Neural progenitor cell (in vitro differentiated cells): ENCODE measurements around the gene RAB11FIP3. TPM values are rescaled to one million over a fixed set of nuclear protein-coding genes. Genes with fewer than 3 reads are reported as not detected.
"Not testable (repeated sequence)": the region's sequence is repeated elsewhere in the genome, so short reads cannot be mapped to it uniquely, and the experiment has no call there.

Source experiments
- DNase-seq: peaks from one replicate; pipeline ENCODE4 v3.0.0-alpha.2; 2016; ENCODE audit warnings: low spot score
- H2AFZ ChIP-seq: fragments of 200-600 bp; sonication (generic); replicated peaks from 2 replicates; pipeline ENCODE4 v1.6.1; 2016; ENCODE audit warnings: antibody characterized with exemption
- H3F3A ChIP-seq: fragments of 200-600 bp; sonication (generic); 2 replicates; pipeline ENCODE4 v1.6.1; 2016; ENCODE audit warnings: antibody characterized with exemption, low read depth
- H3K27ac ChIP-seq: fragments of 200-600 bp; sonication (generic); 2 replicates; pipeline ENCODE4 v1.5.1; 2016; ENCODE audit warnings: mild to moderate bottlenecking
- H3K27me3 ChIP-seq: fragments of 200-600 bp; sonication (generic); 2 replicates; pipeline ENCODE4 v1.6.1; 2016; ENCODE audit warnings: mild to moderate bottlenecking, moderate library complexity
- H3K36me3 ChIP-seq: fragments of 200-600 bp; sonication (generic); 2 replicates; pipeline ENCODE4 v1.5.1; 2016
- H3K4me1 ChIP-seq: fragments of 200-600 bp; sonication (generic); 2 replicates; pipeline ENCODE4 v1.6.1; 2016; ENCODE audit warnings: mixed run types
- H3K4me2 ChIP-seq: fragments of 200-600 bp; sonication (generic); 2 replicates; pipeline ENCODE4 v1.6.1; 2016
- H3K4me3 ChIP-seq: fragments of 200-600 bp; sonication (generic); 2 replicates; pipeline ENCODE4 v1.5.1; 2016
- H3K79me2 ChIP-seq: fragments of 200-600 bp; sonication (generic); 2 replicates; pipeline ENCODE4 v1.6.1; 2016; ENCODE audit warnings: low read depth
- H3K9ac ChIP-seq: fragments of 200-600 bp; sonication (generic); 2 replicates; pipeline ENCODE4 v1.6.1; 2016
- H3K9me3 ChIP-seq: fragments of 200-600 bp; sonication (generic); 2 replicates; pipeline ENCODE4 v1.5.1; 2016; ENCODE audit warnings: low read depth
- H4K20me1 ChIP-seq: fragments of 200-600 bp; sonication (generic); 2 replicates; pipeline ENCODE4 v1.6.1; 2016; ENCODE audit warnings: low read depth
- H3K27ac Mint-ChIP-seq: 3 replicates; pipeline ENCODE4 v1.8.0; 2021; ENCODE audit warnings: mixed read lengths
- H3K27me3 Mint-ChIP-seq: 2 replicates; pipeline ENCODE4 v1.8.0; 2022; ENCODE audit warnings: low read depth, mild to moderate bottlenecking, inconsistent platforms, moderate library complexity, mixed read lengths; ENCODE audit not compliant: insufficient read depth
- H3K36me3 Mint-ChIP-seq: 3 replicates; pipeline ENCODE4 v1.8.0; 2021; ENCODE audit warnings: mixed read lengths
- H3K4me1 Mint-ChIP-seq: 3 replicates; pipeline ENCODE4 v1.8.0; 2021; ENCODE audit warnings: mixed read lengths
- H3K4me3 Mint-ChIP-seq: 3 replicates; pipeline ENCODE4 v1.8.0; 2021; ENCODE audit warnings: mild to moderate bottlenecking, moderate library complexity, mixed read lengths
- H3K9me3 Mint-ChIP-seq: 3 replicates; pipeline ENCODE4 v1.8.0; 2020; ENCODE audit warnings: mixed read lengths
- CTCF ChIP-seq: fragments of 200-600 bp; sonication (generic); IDR thresholded peaks from 2 replicates; pipeline ENCODE4 v1.5.1; 2017; ENCODE audit warnings: antibody characterized with exemption, mild to moderate bottlenecking
- EZH2 ChIP-seq: fragments of 200-600 bp; sonication (generic); IDR thresholded peaks from 2 replicates; pipeline ENCODE4 v1.6.1; 2017; ENCODE audit warnings: antibody characterized with exemption, mild to moderate bottlenecking, moderate library complexity
- EZH2phosphoT487 ChIP-seq: fragments of 200-600 bp; sonication (generic); IDR thresholded peaks from 2 replicates; pipeline ENCODE4 v1.6.1; 2017; ENCODE audit warnings: antibody characterized with exemption
- total RNA-seq: library from RNA; depleted of rRNA; stranded (reverse); fragments of >200 nt; gene quantifications from 2 replicates; pipeline ENCODE4 v1.2.3, GENCODE V29; 2015; ENCODE audit warnings: low replicate concordance

RAB11FIP3 gene
- total RNA-seq, 1 donor from 2014 or later = 15.5 TPM

- H3K9ac ChIP-seq = no peak overlapping the region
- no peaks in the 10 kb centered on the region for H3F3A ChIP-seq
- H3K27me3 ChIP-seq = no peaks in the 10 kb centered on the region
- H3K4me1 ChIP-seq = peaks cover 12% of the 10 kb centered on the region
- Mint-ChIP-seq H3K9me3 (no peaks in the 10 kb centered on the region), H3K27ac (no peak overlapping the region), H3K4me1 (peaks cover 4% of the 10 kb centered on the region), H3K4me3 (no peak overlapping the region), H3K27me3 (peaks cover 9% of the 10 kb centered on the region), H3K36me3 (peaks cover 15% of the 10 kb centered on the region)
- no peaks in the 10 kb centered on the region for H3K36me3 ChIP-seq
- peaks cover 19% of the 10 kb centered on the region for H4K20me1 ChIP-seq
- H3K4me3 ChIP-seq = no peak overlapping the region
- TF ChIP-seq EZH2phosphoT487 = no peak
- TF ChIP-seq CTCF = no peak
- no peak for TF ChIP-seq EZH2
- H2AFZ ChIP-seq = no peak overlapping the region
- H3K9me3 ChIP-seq = no peaks in the 10 kb centered on the region
- no peak overlapping the region for H3K27ac ChIP-seq
- H3K79me2 ChIP-seq = no peaks in the 10 kb centered on the region
- H3K4me2 ChIP-seq = no peak overlapping the region
- no peak for DNase-seq
These were observed 65.3 kb downstream of the RAB11FIP3 start for GRCh38 chr16:490768-491167.

GRCh38 chr16:491220-491919 is 65.9 kb downstream of the RAB11FIP3 start:
- Mint-ChIP-seq H3K36me3 (peaks cover 15% of the 10 kb centered on the region), H3K27me3 (peaks cover 8% of the 10 kb centered on the region), H3K4me1 (peaks cover 4% of the 10 kb centered on the region), H3K9me3 (no peaks in the 10 kb centered on the region), H3K4me3 (no peak overlapping the region), H3K27ac (peak overlapping the region; percentile 30)
- Histone ChIP-seq H4K20me1 (peaks cover 16% of the 10 kb centered on the region), H3K79me2 (no peaks in the 10 kb centered on the region), H3K4me3 (no peak overlapping the region), H3K27me3 (no peaks in the 10 kb centered on the region), H3F3A (no peaks in the 10 kb centered on the region), H3K4me2 (no peak overlapping the region), H3K27ac (no peak overlapping the region), H2AFZ (no peak overlapping the region), H3K9me3 (no peaks in the 10 kb centered on the region), H3K36me3 (no peaks in the 10 kb centered on the region), H3K9ac (no peak overlapping the region), H3K4me1 (peaks cover 12% of the 10 kb centered on the region)
- DNase-seq = no peak
- no peak for TF ChIP-seq CTCF
- TF ChIP-seq EZH2phosphoT487 = no peak
- TF ChIP-seq EZH2 = no peak

- peaks cover 12% of the 10 kb centered on the region for H3K4me1 ChIP-seq
- DNase-seq = peak; percentile 36
These were observed 66.9 kb downstream of the RAB11FIP3 start for GRCh38 chr16:492211-492875.

GRCh38 chr16:494676-495075 is 69.2 kb downstream of the RAB11FIP3 start:
- H3K36me3 ChIP-seq, H3K79me2 ChIP-seq, H3F3A ChIP-seq, H3K4me2 ChIP-seq, H3K27me3 ChIP-seq, H3K4me3 Mint-ChIP-seq, H3K9me3 ChIP-seq, H3K27me3 Mint-ChIP-seq, DNase-seq, H3K9ac ChIP-seq, H2AFZ ChIP-seq, H3K27ac ChIP-seq, H3K27ac Mint-ChIP-seq, H3K9me3 Mint-ChIP-seq, H3K4me3 ChIP-seq, H3K4me1 Mint-ChIP-seq: not testable (repeated sequence)
- peaks cover 12% of the 10 kb centered on the region for H3K4me1 ChIP-seq
- H3K36me3 Mint-ChIP-seq = peaks cover 19% of the 10 kb centered on the region
- peaks cover 19% of the 10 kb centered on the region for H4K20me1 ChIP-seq

More at GRCh38 chr16:492211-492875, 66.9 kb downstream of the RAB11FIP3 start:
- H4K20me1 ChIP-seq = peaks cover 14% of the 10 kb centered on the region
- peaks cover 6% of the 10 kb centered on the region for H3K27me3 Mint-ChIP-seq
- H3K79me2 ChIP-seq = no peaks in the 10 kb centered on the region
- H3K9me3 Mint-ChIP-seq = no peaks in the 10 kb centered on the region
- H2AFZ ChIP-seq = no peak overlapping the region
- H3K27me3 ChIP-seq = no peaks in the 10 kb centered on the region
- H3K9ac ChIP-seq = no peak overlapping the region
- peaks cover 17% of the 10 kb centered on the region for H3K36me3 Mint-ChIP-seq
- no peak overlapping the region for H3K4me3 ChIP-seq
- H3K9me3 ChIP-seq = no peaks in the 10 kb centered on the region
- H3K4me2 ChIP-seq = no peak overlapping the region
- no peak overlapping the region for H3K27ac Mint-ChIP-seq
- H3F3A ChIP-seq = no peaks in the 10 kb centered on the region
- no peak overlapping the region for H3K27ac ChIP-seq
- no peaks in the 10 kb centered on the region for H3K36me3 ChIP-seq
- TF ChIP-seq EZH2phosphoT487 (no peak), EZH2 (no peak), CTCF (no peak)
- H3K4me3 Mint-ChIP-seq = no peak overlapping the region
- H3K4me1 Mint-ChIP-seq = peaks cover 4% of the 10 kb centered on the region
